IPS-18a (cell line): ENCODE data around the gene PDLIM7.

Source experiments
- H3K27ac ChIP-seq: one replicate; pipeline ENCODE4 v1.5.1; 2013; ENCODE audit warnings: low read length
- H3K27me3 ChIP-seq: one replicate; pipeline ENCODE4 v1.6.1; 2013; ENCODE audit warnings: mild to moderate bottlenecking, low read length; ENCODE audit not compliant: control insufficient read depth, insufficient read depth
- H3K36me3 ChIP-seq: one replicate; pipeline ENCODE4 v1.6.1; 2013; ENCODE audit warnings: low read depth, low read length; ENCODE audit not compliant: control insufficient read depth
- H3K4me1 ChIP-seq: one replicate; pipeline ENCODE4 v1.6.1; 2013; ENCODE audit warnings: low read depth, low read length; ENCODE audit not compliant: control insufficient read depth
- H3K4me3 ChIP-seq: one replicate; pipeline ENCODE4 v1.5.1; 2013; ENCODE audit warnings: low read length
- H3K9ac ChIP-seq: one replicate; pipeline ENCODE4 v1.6.1; 2013; ENCODE audit warnings: mild to moderate bottlenecking, low read length, moderate library complexity
- H3K9me3 ChIP-seq: one replicate; pipeline ENCODE4 v1.6.1; 2013; ENCODE audit warnings: low read depth, low read length; ENCODE audit not compliant: control insufficient read depth

Gene PDLIM7

GRCh38 chr5:177484902-177485549, 12.4 kb downstream of the PDLIM7 start:
- H3K27ac ChIP-seq, result no peak overlapping the region
- H3K27me3 ChIP-seq, result no peaks in the 10 kb centered on the region
- H3K9ac ChIP-seq, result no peak overlapping the region
- H3K9me3 ChIP-seq, result no peaks in the 10 kb centered on the region
- H3K4me3 ChIP-seq, result no peak overlapping the region
- peaks cover 52% of the 10 kb centered on the region for H3K36me3 ChIP-seq
- no peaks in the 10 kb centered on the region for H3K4me1 ChIP-seq

GRCh38 chr5:177483994-177484901, 13.2 kb downstream of the PDLIM7 start:
- no peak overlapping the region for H3K27ac ChIP-seq
- H3K36me3 ChIP-seq, result peaks cover 46% of the 10 kb centered on the region
- H3K9me3 ChIP-seq, result no peaks in the 10 kb centered on the region
- H3K27me3 ChIP-seq, result no peaks in the 10 kb centered on the region
- H3K4me1 ChIP-seq, result no peaks in the 10 kb centered on the region
- H3K9ac ChIP-seq, result no peak overlapping the region
- no peak overlapping the region for H3K4me3 ChIP-seq

- H3K27ac ChIP-seq, result no peak overlapping the region
- no peak overlapping the region for H3K4me3 ChIP-seq
- no peak overlapping the region for H3K9ac ChIP-seq
- H3K27me3 ChIP-seq, result no peaks in the 10 kb centered on the region
- H3K9me3 ChIP-seq, result no peaks in the 10 kb centered on the region
- peaks cover 34% of the 10 kb centered on the region for H3K36me3 ChIP-seq
- H3K4me1 ChIP-seq, result no peaks in the 10 kb centered on the region
Observed at GRCh38 chr5:177483042-177483441, 14.4 kb downstream of the PDLIM7 start.

GRCh38 chr5:177482359-177482795, 15.0 kb downstream of the PDLIM7 start:
- peaks cover 27% of the 10 kb centered on the region for H3K36me3 ChIP-seq
- no peak overlapping the region for H3K9ac ChIP-seq
- no peak overlapping the region for H3K27ac ChIP-seq

GRCh38 chr5:177479774-177480173, 17.6 kb downstream of the PDLIM7 start:
- Histone ChIP-seq H3K36me3 (peaks cover 17% of the 10 kb centered on the region), H3K9ac (no peak overlapping the region), H3K9me3 (no peaks in the 10 kb centered on the region), H3K4me3 (no peak overlapping the region), H3K27ac (no peak overlapping the region), H3K27me3 (no peaks in the 10 kb centered on the region), H3K4me1 (peaks cover 5% of the 10 kb centered on the region)

More at GRCh38 chr5:177482359-177482795, 15.0 kb downstream of the PDLIM7 start:
- Histone ChIP-seq H3K4me3 (no peak overlapping the region), H3K9me3 (no peaks in the 10 kb centered on the region), H3K4me1 (no peaks in the 10 kb centered on the region), H3K27me3 (no peaks in the 10 kb centered on the region)

GRCh38 chr5:177478711-177479646, 18.4 kb downstream of the PDLIM7 start:
- no peak overlapping the region for H3K9ac ChIP-seq

GRCh38 chr5:177477701-177478477, 19.5 kb downstream of the PDLIM7 start:
- Histone ChIP-seq H3K27ac (no peak overlapping the region), H3K27me3 (no peaks in the 10 kb centered on the region), H3K4me1 (peaks cover 12% of the 10 kb centered on the region), H3K9ac (no peak overlapping the region), H3K36me3 (peaks cover 5% of the 10 kb centered on the region), H3K4me3 (no peak overlapping the region), H3K9me3 (no peaks in the 10 kb centered on the region)

More at GRCh38 chr5:177478711-177479646, 18.4 kb downstream of the PDLIM7 start:
- Histone ChIP-seq H3K27ac (no peak overlapping the region), H3K4me1 (peaks cover 11% of the 10 kb centered on the region), H3K9me3 (no peaks in the 10 kb centered on the region), H3K36me3 (peaks cover 12% of the 10 kb centered on the region), H3K4me3 (no peak overlapping the region), H3K27me3 (no peaks in the 10 kb centered on the region)

GRCh38 chr5:177476531-177477233, 20.7 kb downstream of the PDLIM7 start:
- H3K27ac ChIP-seq, result no peak overlapping the region
- no peak overlapping the region for H3K9ac ChIP-seq
- H3K27me3 ChIP-seq, result no peaks in the 10 kb centered on the region
- H3K9me3 ChIP-seq, result no peaks in the 10 kb centered on the region
- peaks cover 18% of the 10 kb centered on the region for H3K4me1 ChIP-seq
- no peak overlapping the region for H3K4me3 ChIP-seq
- H3K36me3 ChIP-seq, result peaks cover 5% of the 10 kb centered on the region

- Histone ChIP-seq H3K4me3 (no peak overlapping the region), H3K4me1 (peaks cover 27% of the 10 kb centered on the region), H3K27ac (no peak overlapping the region), H3K36me3 (peaks cover 11% of the 10 kb centered on the region), H3K27me3 (no peaks in the 10 kb centered on the region), H3K9me3 (no peaks in the 10 kb centered on the region), H3K9ac (no peak overlapping the region)
Observed at GRCh38 chr5:177475563-177476427, 21.6 kb downstream of the PDLIM7 start.
